NCI-H146 treated with DMSO at 0.1 percent for 48 hours (cell line): ENCODE data around the gene ZCCHC14.
A peak's percentile ranks its signal among the peaks of the same experiment; 100 is the strongest.

Source experiments
- DNase-seq: peaks from one replicate; lab custom pipeline; 2025; ENCODE audit not compliant: unreplicated experiment; lab: John Stamatoyannopoulos, UW

Gene ZCCHC14

DNA sequence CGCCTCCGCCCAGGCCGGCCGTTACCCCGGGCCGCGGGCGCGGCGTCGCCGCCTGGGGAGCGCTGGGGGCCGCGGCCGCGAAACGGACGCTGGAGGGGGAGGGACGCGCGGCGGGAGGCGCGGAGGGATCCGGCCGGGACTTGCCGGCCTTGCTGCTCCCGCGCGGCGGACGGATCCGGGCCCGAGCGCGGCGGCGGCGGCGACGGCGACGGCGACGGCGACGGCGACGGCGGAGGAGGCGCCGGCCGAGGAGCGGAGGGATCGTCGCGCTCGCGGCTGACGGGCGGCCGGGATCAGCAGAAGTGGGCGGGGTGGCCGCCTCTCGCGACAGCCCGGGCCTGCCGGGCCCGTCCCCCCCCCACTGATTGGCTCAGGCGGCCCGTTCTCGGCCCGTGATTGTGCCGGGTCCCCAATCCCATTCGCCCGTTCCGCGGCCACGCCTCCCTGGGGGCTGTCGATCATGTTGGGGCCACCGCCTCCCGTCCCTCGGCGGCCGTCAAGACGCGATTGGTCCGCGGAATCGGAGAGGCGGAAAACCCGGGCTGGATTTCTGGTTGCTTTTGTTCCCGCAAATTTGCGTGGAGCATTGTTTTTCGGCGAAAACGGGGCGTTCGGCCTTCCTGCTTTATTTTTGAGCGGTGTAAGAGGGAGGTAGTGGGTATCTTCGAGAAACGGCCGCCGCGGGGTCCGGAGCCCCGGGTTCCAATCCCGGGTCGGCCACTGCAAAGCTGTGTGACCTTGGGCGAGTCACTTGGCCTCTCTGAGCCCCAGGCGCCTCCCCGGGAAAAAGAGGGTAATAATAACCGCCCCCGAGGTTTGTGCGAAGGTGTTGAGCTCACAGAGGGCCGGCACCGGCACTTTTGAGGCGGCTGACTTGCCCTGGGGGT lies at the start of gene ZCCHC14:
ZCCHC14 (minus strand) TSS at position 304 of the 887 bp plus-strand sequence. CDS start 786 bp downstream, outside the sequence.
- DNase-seq = peak; percentile 79

DNA sequence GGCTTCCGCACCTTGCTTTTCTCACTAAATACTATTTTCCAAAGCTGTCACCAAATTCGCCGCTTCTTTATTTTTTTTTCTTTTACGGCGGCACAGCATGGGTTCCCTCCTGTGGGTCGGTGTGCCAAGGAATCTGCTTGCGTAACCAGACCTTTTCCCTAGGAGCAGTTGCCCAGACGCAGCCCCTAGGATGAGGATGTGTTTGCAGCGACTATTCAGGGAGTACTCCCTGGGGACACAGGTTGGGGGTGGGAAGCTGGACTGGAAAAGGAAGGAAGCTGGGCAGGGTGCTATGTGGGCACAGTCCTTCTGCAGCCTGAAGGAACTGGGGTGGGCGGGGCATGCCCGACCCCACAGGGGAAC lies 49.0 kb upstream of the ZCCHC14 start:
- no peak for DNase-seq

DNA sequence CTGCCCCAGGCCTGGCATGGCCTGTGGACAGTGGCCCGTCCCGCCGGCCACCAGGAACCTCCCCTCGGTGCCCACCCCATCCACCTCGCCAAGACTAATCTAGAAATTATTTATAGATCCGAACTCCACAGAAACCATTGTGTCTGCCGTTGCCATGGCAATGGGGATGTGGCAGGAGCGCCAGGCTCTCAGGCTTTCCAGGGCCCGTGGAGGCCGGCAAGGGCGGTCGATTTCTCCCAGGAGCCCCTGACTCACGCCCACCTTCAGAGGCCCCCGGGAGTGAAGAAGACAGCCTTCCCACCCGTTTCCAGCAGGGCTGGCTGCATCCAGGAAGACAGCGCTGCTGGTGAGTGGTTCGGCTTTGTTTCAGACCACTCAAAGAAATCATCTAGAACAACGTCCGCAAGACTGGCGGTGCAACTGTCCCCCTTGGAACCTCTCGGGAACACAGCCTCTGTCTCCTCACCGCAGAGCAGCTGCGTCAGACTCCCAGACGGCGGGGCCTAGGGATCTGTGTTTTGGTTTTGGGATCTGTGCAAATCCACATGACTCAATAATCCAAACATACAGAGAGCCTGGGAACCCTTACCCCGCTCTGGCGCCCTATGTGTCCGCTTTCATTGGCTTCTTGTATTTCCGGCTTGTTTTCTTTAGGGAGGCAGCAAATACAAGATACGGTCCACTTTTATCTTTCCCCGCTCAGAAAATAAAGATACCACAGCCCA lies 48.5 kb upstream of the ZCCHC14 start:
- DNase-seq = no peak

DNA sequence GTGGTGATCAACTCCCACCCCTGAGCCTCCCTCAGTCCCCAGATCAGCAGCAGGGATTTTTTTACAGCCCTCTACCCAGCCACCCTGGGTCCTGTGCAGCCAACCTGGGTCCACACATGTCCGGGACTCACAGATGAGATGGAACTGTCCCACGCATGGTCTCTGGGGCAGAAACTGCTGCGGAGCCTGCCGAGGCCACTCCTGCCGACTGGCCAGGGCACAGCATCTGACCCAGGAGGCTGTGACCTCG lies 48.0 kb upstream of the ZCCHC14 start:
- DNase-seq = no peak

DNA sequence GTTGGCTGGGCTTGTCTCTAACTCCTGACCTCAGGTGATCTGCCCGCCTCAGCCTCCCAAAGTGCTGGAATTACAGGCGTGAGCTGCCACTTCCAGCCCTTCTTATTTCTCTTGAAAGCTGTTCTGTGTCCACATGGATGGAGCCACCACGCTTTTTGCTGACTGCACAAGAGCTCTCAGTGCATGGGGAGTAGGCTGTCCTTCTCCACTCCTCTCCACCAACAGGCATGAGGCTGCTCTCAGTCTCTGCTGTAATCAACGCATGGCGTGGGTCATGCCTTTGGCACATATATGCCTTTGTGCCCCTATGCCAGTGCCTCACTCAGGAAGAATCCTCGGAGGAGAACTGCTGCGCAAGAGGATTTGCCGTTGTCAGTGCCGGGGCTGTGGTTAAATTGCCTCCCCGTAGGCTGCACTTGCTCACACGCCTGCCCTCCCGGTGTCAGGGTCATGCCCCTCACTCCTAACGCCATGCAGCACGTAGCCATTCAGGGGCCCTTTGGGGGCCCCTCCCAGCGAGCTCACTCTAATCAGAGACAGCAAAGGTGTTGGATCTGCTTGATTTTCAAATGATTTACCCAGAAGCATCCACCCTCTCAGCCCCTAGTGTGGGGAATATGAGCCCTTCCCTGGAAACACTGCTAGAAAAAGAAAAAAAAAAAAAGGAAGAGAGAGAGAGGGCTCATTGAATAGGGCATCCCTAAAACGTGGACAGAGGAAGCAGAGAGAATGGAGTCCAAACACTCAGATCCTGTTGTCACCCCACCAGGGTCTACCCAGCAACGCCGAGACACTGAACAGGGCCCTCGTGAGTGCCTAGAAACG lies 47.5 kb upstream of the ZCCHC14 start:
- DNase-seq = no peak

DNA sequence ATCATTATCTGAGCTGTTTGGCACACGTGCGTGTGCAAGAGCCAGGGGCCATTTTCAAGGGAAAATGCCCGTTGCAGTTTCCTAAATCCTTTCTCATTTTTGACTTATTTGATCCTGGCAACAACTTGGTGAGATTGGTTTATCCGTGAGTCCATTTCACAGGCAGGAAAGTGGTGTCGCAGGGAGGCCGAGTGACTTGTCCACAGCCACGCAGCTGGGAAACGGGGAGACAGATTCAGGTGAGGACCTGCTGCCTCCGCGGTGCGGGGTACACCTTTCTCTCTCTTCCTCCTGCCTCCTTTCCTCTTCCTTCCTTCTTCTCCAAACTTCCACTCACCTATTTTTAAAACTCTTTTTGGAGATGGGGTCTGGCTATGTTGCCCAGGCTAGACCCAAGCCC lies 46.3 kb upstream of the ZCCHC14 start:
- no peak for DNase-seq

DNA sequence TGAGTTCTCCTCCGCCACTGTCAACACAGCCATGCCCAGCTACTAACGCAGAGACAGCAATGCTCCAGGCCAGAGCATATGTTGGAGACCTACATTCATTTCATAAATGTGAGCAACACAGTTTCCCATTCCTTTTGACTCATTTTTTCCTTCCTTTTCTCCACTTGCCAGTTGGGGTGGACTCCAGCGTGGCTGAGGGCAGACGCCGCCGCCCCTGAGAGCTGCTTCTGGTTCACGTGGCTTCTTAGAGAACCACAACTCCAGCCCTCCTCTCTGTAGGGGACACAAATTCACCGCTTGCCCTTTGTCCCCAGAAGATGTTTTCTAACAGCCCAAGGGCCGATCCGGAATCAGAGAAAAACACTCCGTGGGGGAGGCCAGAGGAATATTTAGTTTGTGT lies 45.8 kb upstream of the ZCCHC14 start:
- no peak for DNase-seq

DNA sequence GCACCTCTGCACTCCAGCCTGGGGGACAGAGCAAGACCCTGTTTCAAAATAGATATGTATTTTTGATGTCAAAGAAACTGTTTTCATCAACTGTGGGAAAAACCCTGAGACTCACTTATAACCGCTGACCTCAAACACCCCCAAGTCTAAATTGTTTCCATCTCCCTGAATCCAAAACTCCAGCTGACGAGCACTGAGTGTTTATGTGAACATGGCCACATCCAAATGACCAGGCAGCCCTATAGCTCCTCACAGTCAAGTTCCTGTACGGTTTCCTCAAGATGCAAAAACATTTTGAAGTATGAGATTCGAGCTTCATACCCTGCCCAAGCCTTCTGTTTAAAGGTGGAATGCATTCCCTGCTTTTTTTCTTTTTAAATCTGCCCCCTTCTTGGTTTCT lies 45.3 kb upstream of the ZCCHC14 start:
- no peak for DNase-seq

DNA sequence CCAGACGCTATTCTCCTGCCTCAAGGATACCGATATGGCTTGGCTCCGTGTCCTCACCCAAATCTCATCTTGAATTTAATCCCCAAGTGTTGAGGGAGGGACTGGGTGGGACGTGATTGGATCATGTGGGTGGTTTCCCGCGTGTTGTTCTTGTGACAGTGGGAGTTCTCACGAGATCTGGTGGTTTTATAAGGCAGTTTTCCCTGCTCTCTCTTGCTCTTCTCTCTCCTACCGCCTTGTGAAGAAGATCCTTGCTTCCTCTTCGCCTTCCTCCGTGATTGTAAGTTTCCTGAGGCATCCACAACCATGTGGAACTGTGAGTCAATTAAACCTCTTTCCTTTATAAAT lies 43.9 kb upstream of the ZCCHC14 start:
- DNase-seq = no peak

DNA sequence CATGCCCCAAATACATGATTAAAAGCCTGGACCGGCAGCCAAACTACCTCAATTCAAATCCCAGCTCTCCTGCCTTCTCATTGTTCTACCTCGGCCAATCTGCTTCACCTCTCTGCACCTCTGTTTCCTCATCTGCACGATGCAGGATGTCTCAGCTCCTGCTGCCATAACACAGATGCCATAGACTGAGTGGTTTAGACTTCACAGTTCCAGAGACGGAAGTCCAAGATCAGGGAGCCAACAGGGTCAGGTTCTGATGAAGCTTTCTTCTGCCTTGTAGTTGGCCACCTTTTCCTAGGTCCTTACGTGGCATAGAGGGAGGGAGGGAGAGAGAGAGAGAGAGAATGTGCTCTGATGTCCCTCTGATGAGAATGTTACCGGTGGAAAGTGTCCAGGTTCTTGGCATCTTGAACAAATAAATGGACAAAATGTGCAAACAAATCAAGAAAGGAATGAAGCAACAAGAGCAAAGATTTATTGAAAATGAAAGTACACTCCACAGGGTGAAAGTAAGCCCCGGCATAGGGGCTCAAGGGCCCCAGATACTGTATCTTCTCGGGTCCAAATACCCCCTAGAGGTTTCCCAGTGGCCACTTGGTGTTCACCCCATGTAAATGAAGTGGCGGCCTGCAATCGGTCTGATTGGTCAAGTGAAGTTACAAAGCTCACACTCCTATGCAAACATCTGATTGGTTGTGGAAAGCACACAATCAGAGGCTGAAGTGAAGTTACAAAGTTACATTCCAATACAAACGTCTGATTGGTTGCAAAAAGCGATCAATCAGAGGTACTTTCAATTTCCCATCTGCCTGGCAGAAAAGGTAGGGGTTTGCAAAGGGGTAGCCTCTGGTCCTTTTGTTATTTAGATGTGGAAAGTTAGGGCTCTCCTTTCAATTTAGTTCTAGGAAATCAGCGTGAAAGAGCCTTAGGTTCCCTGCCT lies 43.3 kb upstream of the ZCCHC14 start:
- no peak for DNase-seq

DNA sequence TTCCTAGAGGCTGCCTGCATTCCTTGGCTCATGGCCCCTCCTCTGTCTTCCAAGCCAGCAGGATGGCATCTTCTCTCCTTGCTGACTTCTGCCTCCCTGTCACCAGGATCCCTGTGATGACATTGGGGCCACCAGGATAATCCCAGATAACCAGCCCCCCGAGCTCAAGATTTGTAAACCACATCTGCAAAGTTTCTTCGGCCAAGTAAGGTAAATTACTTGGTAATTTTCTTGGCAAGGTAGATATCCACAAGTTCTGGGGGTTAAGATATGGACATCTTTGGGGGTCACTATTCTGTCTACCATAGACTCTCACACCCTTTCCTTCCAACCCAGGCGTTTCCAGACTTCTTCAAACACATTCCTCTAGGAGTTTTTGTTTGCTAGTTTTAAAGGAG lies 42.6 kb upstream of the ZCCHC14 start:
- no peak for DNase-seq

DNA sequence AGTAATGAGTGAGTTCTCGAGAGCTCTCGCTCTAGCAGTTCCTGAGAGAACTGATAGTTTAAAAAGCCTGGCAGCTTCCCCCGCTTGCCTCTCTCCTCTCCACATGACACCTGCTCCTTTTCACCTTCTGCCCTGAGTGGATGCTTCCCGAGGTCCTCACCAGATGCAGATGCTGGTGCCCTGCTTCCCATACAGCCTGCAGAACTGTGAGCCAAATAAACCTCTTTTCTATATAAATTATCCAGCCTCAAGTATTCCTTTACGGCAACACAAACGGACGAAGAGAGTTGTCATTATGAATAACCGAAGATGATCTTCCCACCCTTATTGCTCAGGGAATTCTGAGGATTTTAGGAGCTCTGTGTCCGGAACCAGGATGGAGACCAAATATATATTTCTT lies 41.9 kb upstream of the ZCCHC14 start:
- DNase-seq = no peak

DNA sequence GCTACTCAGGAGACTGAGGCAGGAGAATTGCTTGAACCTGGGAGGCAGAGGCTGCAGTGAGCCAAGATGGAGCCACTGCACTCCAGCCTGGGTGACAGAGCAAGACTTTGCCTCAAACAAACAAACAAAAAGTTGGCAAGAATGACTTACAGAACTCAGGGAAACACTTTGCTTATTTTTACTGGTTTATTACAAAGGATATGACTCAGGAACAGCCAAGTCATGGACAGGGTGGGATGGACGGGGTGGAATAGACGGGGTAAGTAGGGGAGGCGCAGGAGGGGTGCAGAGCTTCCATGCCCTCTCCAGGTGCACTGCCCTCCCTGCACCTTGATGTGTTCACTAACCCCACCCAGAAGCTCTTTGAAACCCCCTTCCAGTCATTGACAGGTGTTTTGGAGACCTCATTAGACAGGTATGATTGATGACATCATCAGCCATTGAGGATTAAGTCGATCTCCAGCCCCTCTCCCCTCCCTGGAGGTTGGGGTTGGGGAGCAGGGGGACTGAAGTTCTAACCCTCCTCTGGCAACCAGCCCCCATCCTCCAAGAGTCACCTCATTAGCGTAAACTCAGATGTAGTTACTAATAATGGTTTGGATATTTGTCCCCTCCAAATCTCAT lies 41.3 kb upstream of the ZCCHC14 start:
- DNase-seq = no peak

DNA sequence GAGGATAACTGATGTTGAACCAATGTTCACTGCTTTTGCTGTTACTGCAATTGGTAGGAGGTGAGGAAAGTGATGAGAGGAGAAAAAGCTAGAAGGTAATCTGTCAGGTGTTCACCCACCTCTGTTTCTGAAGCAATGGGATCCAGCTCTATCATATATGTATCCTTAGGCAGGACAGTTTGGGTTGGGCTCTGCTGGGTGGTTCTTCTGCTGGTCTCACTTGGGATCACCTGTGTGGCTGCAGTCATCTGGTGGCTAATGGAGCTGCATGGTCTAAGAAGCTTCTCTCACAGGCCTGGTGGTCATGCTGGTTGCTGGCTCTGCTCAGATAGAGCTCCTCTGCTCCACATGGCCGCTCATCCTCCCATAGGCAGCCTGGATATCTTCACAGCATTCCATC lies 40.2 kb upstream of the ZCCHC14 start:
- no peak for DNase-seq

DNA sequence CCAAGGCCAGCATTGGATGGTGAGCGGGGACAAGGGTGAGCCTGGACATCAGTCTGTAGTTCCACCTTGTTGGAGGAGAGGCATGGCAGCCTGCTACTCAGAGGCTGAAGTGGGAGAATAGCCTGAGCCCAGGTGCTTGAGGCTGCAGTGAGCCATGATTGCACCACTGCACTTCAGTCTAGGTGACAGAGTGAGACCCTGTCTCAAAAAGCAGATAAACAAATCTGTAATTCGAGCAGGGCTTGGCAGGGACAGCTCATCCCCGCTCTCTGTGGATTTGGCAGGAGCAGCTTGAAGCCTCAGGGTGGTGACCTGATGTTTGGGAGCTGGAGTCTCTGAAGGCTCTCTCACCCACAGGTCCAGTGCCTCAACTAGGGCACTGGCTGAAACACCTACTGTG lies 38.6 kb upstream of the ZCCHC14 start:
- no peak for DNase-seq

DNA sequence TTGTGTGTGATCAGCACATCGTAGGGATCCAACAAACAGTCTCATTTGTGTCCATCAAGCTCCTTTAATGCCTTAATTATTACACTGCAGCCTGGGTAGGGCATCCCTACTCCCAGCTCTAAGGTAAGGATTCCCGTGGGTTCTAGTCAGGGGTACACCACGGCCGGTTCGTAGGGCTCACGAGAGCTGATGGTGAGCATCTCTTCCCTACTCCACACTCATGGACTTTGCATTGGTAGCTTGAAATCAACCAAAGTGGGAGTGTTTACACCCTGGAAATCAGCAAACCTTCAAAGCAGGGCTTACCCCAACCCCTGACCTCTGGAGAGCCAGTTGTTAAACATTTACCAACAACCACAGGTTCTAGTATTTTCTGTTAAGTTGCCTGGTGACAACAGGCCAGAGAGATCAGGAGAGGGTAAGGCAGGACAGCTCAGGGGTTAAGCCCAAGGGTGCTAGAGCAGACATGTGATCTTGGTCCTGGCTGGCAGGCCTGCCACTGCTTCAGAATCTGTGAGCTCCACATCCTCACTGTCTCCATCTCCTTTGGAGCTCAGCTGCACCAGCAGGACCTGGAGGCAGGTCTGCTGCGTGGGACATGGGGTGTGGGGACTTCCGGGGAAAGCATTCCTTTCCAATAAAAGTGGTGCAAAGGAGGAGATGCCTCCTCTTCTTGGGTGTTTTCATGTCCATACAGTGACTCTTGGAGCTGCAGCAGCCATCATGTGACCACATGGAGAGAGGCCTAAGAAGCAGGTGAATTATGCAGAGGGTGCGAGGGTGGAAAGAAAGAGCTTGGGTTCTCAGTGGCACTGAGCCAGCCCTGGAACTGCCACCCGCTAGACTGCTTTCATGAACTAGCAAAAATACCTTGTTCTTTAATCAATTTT lies 36.1 kb upstream of the ZCCHC14 start:
- no peak for DNase-seq

DNA sequence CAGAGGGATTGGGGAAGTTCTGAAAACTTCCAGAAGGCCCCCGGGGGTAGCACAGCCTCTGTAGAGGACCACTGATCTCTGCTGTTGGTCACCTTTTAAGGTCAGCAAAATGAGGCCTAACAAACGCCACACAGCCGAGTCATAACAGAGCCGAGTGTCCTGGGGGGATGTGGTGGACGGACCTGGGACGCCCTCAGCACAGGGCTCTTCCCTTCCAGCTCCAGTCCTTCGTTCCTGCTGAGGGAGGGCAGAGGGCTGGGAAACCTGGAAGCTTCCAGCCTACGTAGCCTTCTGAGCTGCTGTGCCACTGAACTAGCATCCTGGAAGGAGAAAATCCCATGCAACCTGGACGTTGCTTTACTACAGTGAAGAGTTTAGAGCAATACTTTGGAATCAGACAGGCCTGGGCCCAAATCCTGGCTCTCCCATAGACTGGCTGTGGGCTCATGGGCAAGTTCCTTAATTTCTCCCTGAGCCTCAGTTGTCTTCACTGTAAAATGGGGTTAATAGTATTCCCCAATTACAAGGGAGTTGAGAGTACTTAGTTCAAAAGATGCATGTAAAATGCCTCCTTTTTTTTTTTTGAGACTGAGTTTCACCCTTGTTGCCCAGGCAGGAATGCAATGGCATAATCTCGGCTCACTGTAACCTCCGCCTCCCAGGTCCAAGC lies 34.4 kb upstream of the ZCCHC14 start:
- DNase-seq = no peak

DNA sequence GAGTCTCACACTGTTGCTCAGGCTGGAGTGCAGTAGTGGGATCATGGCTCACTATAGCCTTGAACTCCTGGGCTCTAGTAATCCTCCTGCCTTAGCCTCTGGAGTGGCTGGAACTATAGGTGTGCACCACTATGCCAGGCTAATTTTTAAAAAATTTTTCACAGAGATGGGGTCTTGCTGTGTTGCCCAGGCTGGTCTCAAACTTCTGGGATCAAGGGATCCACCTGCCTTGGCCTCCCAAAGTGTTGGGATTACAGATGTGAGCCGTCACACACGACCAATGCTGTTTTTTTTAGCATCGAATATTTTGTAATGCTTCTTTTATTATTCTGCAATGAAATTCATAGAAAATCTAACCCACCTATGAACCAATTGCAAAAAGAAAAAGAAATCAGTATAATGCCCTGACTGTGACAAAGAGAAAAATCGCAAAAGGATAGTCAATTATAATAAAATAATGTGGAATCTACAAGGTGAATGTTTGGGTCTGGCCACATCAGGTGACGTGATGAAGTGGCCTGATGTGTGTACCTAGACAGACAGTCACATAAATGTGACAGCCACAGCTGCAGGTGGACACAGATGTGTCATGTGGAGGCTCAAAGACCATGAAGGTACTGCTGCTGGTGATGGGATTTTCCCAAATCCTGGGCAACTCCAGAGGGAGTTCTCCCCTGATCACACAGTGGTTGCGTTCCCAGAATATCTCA lies 33.6 kb upstream of the ZCCHC14 start:
- no peak for DNase-seq
